ENCODE measurements around the gene IGF1R. TPM values are rescaled to one million over a fixed set of nuclear protein-coding genes. Genes with fewer than 3 reads are reported as not detected.

Gene IGF1R
- total RNA-seq, 4 donors from 2014 or later: 31.6 to 87.8 (median 60.0) TPM

DNA sequence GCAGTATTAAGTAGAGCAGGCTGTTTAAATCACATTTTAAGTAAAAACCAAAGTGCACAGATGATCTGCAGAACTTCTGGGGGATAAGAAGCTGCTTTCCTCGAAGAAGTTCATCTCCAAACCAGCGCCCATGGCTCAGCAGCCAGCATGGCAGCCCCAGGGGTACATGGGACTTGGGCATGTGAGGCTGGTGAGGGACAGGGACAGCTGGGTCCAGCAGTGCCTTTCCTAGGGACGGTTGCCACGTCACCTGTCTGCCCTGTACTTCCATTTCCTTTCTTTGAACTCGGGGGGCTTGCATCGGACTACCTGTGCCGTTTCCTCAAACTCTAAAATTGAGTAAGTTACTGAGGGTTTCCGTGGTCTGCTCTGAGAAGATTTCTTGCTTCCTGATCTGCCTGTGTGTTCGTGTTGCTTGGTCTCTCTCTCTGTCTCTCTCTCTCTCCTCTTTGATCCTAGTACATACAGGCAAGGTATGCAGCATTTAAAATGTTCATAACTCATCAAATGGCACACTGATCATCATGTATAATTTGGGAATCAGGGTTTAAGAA, 67.6 kb downstream of the IGF1R start:
- WGBS, 2 donors (ENCODE audit: low coverage in 1 of 2): 77 to 89% methylated on average over 8 to 9 of the region's 9 CpGs
- H3K36me3 ChIP-seq: peaks cover 0 to 11% of the 10 kb centered on the region in 2 donors
- no peak overlapping the region for H3K4me3 ChIP-seq
- H3K4me1 ChIP-seq: peaks cover 7 to 80% (median 37%) of the 10 kb centered on the region in 3 donors
- TF ChIP-seq EP300 (IDR thresholded peaks at IDR 0.05) (no peak), POLR2A (IDR thresholded peaks at IDR 0.05) (no peak), POLR2AphosphoS5 (IDR thresholded peaks at IDR 0.05) (no peak)
- TF ChIP-seq, protein P1, sequence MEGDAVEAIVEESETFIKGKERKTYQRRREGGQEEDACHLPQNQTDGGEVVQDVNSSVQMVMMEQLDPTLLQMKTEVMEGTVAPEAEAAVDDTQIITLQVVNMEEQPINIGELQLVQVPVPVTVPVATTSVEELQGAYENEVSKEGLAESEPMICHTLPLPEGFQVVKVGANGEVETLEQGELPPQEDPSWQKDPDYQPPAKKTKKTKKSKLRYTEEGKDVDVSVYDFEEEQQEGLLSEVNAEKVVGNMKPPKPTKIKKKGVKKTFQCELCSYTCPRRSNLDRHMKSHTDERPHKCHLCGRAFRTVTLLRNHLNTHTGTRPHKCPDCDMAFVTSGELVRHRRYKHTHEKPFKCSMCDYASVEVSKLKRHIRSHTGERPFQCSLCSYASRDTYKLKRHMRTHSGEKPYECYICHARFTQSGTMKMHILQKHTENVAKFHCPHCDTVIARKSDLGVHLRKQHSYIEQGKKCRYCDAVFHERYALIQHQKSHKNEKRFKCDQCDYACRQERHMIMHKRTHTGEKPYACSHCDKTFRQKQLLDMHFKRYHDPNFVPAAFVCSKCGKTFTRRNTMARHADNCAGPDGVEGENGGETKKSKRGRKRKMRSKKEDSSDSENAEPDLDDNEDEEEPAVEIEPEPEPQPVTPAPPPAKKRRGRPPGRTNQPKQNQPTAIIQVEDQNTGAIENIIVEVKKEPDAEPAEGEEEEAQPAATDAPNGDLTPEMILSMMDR (IDR thresholded peaks at IDR 0.05): no peak
- H3K27me3 ChIP-seq: no peaks in the 10 kb centered on the region
- no peak for ATAC-seq
- H3K27ac ChIP-seq: peak overlapping the region in 2 of 4 donors; percentile 28 to 32
- peaks cover 0 to 11% (median 1%) of the 10 kb centered on the region in 3 donors for H3K9me3 ChIP-seq

DNA sequence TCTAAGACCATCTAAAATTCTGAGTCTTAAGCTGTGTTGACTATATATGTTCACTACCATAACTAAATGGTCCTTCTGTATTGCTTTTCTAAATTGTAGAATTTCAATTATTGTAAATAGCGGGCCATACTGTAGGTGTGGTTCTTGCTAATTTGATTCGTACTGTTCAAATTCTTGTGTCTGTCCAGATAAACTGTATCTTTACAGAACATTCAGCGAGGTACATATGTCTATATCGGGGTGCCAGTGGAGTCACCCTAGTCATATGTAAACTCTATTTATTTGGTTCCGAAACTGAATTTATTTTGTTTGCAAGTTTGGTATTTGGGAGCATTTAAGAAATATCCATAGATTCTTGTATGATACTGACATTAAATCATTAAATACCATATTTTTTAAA, 69.0 kb downstream of the IGF1R start:
- no peaks in the 10 kb centered on the region for H3K9me3 ChIP-seq
- ATAC-seq: no peak
- no peak for TF ChIP-seq EP300 (IDR thresholded peaks at IDR 0.05)
- TF ChIP-seq POLR2A (IDR thresholded peaks at IDR 0.05): no peak
- no peak for TF ChIP-seq POLR2AphosphoS5 (IDR thresholded peaks at IDR 0.05)
- TF ChIP-seq, protein P1 (IDR thresholded peaks at IDR 0.05): no peak
- WGBS, 2 donors (ENCODE audit: low coverage in 1 of 2): 93% methylated on average over 5 of the region's 5 CpGs
- no peak overlapping the region for H3K27ac ChIP-seq
- no peak overlapping the region for H3K4me3 ChIP-seq
- H3K4me1 ChIP-seq: peaks cover 7 to 93% (median 44%) of the 10 kb centered on the region in 3 donors
- H3K36me3 ChIP-seq: no peaks in the 10 kb centered on the region
- no peaks in the 10 kb centered on the region for H3K27me3 ChIP-seq

GRCh38 chr15:98717942-98718341, 69.6 kb downstream of the IGF1R start:
- 65 to 80% methylated on average over 7 to 11 of the region's 11 CpGs for WGBS, 2 donors (ENCODE audit: low coverage in 1 of 2)
- no peak for ATAC-seq
- peaks cover 7 to 96% (median 45%) of the 10 kb centered on the region in 3 donors for H3K4me1 ChIP-seq
- no peak overlapping the region for H3K4me3 ChIP-seq
- H3K27ac ChIP-seq: peak overlapping the region in 3 of 4 donors; percentile 34 to 75 (median 70)
- H3K36me3 ChIP-seq: no peaks in the 10 kb centered on the region
- TF ChIP-seq POLR2A (IDR thresholded peaks at IDR 0.05) (no peak), EP300 (IDR thresholded peaks at IDR 0.05) (no peak), POLR2AphosphoS5 (IDR thresholded peaks at IDR 0.05) (no peak)
- TF ChIP-seq, protein P1 (IDR thresholded peaks at IDR 0.05): no peak
- H3K27me3 ChIP-seq: no peaks in the 10 kb centered on the region
- no peaks in the 10 kb centered on the region for H3K9me3 ChIP-seq

- H3K27ac ChIP-seq: peak overlapping the region in 3 of 4 donors; percentile 34 to 75 (median 70)
- no peaks in the 10 kb centered on the region for H3K27me3 ChIP-seq
- H3K36me3 ChIP-seq: no peaks in the 10 kb centered on the region
- H3K4me3 ChIP-seq: no peak overlapping the region
- no peak for ATAC-seq
- H3K4me1 ChIP-seq: peaks cover 11 to 96% (median 43%) of the 10 kb centered on the region in 3 donors
- 13 to 43% methylated on average over 7 of the region's 10 CpGs for WGBS, 2 donors (ENCODE audit: low coverage in 1 of 2)
- TF ChIP-seq, protein P1 (IDR thresholded peaks at IDR 0.05): no peak
- TF ChIP-seq POLR2A (IDR thresholded peaks at IDR 0.05) (no peak), POLR2AphosphoS5 (IDR thresholded peaks at IDR 0.05) (no peak), EP300 (IDR thresholded peaks at IDR 0.05) (no peak)
- H3K9me3 ChIP-seq: no peaks in the 10 kb centered on the region
Measured at GRCh38 chr15:98718426-98719136, 70.2 kb downstream of the IGF1R start.
